GM23338 (cell line): ENCODE results near the gene TERT. TPM values are rescaled to one million over a fixed set of nuclear protein-coding genes. Genes with fewer than 3 reads are reported as not detected.

Source experiments
- ATAC-seq: fragments of 200-7000 bp; cut with Tn5 transposase; 3 replicates; pipeline ENCODE4 v1.9.1; 2020
- DNase-seq: peaks from one replicate; pipeline ENCODE4 v3.0.0-alpha.2; 2015; ENCODE audit warnings: low spot score
- H2AFZ ChIP-seq: fragments of 200-600 bp; sonication (generic); 2 replicates; pipeline ENCODE4 v1.8.0; 2016; ENCODE audit warnings: antibody characterized with exemption, mild to moderate bottlenecking, moderate library complexity
- H3F3A ChIP-seq: fragments of 200-600 bp; sonication (generic); replicated peaks from 2 replicates; pipeline ENCODE4 v1.8.0; 2017; ENCODE audit warnings: antibody characterized with exemption, mixed run types, low read depth
- H3K27ac ChIP-seq: fragments of 200-600 bp; sonication (generic); 2 replicates; pipeline ENCODE4 v1.6.1; 2016; ENCODE audit warnings: low read depth
- H3K27me3 ChIP-seq: fragments of 200-600 bp; sonication (generic); 2 replicates; pipeline ENCODE4 v1.8.0; 2016; ENCODE audit warnings: mild to moderate bottlenecking, mixed run types, moderate library complexity; ENCODE audit not compliant: insufficient read depth
- H3K36me3 ChIP-seq: fragments of 200-600 bp; sonication (generic); 2 replicates; pipeline ENCODE4 v1.8.0; 2016; ENCODE audit warnings: mild to moderate bottlenecking; ENCODE audit not compliant: insufficient read depth
- H3K4me1 ChIP-seq: fragments of 200-600 bp; sonication (generic); 2 replicates; pipeline ENCODE4 v1.8.0; 2016; ENCODE audit warnings: mild to moderate bottlenecking, moderate library complexity; ENCODE audit not compliant: insufficient read depth
- H3K4me2 ChIP-seq: fragments of 200-600 bp; sonication (generic); 2 replicates; pipeline ENCODE4 v1.7.1; 2017; ENCODE audit warnings: mixed run types
- H3K4me3 ChIP-seq: fragments of 200-600 bp; sonication (generic); 2 replicates; pipeline ENCODE4 v1.6.1; 2016; ENCODE audit warnings: mixed run types
- H3K79me2 ChIP-seq: fragments of 200-600 bp; sonication (generic); replicated peaks from 2 replicates; pipeline ENCODE4 v1.8.0; 2017; ENCODE audit warnings: mild to moderate bottlenecking; ENCODE audit not compliant: insufficient read depth
- H3K9me2 ChIP-seq: fragments of 200-600 bp; sonication (generic); 2 replicates; pipeline ENCODE4 v1.8.0; 2017; ENCODE audit not compliant: insufficient read depth
- H4K20me1 ChIP-seq: fragments of 200-600 bp; sonication (generic); replicated peaks from 2 replicates; pipeline ENCODE4 v1.8.0; 2017; ENCODE audit warnings: mild to moderate bottlenecking; ENCODE audit not compliant: insufficient read depth
- H3K27ac Mint-ChIP-seq: 2 replicates; pipeline ENCODE4 v1.8.0; 2020; ENCODE audit warnings: inconsistent platforms, mild to moderate bottlenecking, moderate library complexity, mixed read lengths
- H3K27me3 Mint-ChIP-seq: 3 replicates; pipeline ENCODE4 v1.8.0; 2022; ENCODE audit warnings: low read depth, mild to moderate bottlenecking, moderate library complexity, mixed read lengths, inconsistent platforms; ENCODE audit not compliant: insufficient read depth, poor library complexity
- H3K36me3 Mint-ChIP-seq: 3 replicates; pipeline ENCODE4 v1.8.0; 2021; ENCODE audit warnings: low read depth, mild to moderate bottlenecking, inconsistent platforms, moderate library complexity, mixed read lengths
- H3K4me1 Mint-ChIP-seq: 3 replicates; pipeline ENCODE4 v1.8.0; 2020; ENCODE audit warnings: mild to moderate bottlenecking, inconsistent platforms, mixed read lengths
- H3K4me3 Mint-ChIP-seq: 3 replicates; pipeline ENCODE4 v1.8.0; 2021; ENCODE audit warnings: moderate library complexity, mild to moderate bottlenecking, inconsistent platforms, mixed read lengths
- H3K9me3 Mint-ChIP-seq: 3 replicates; pipeline ENCODE4 v1.8.0; 2020; ENCODE audit warnings: moderate library complexity, mild to moderate bottlenecking, inconsistent platforms, mixed read lengths
- CREB1 ChIP-seq: fragments of 250-450 bp; sonication (Bioruptor Pico); IDR thresholded peaks from 2 replicates; pipeline ENCODE4 v1.5.0; 2020; ENCODE audit warnings: low read depth, mild to moderate bottlenecking, moderate library complexity
- ETS1 ChIP-seq: IDR thresholded peaks from 2 replicates; pipeline ENCODE4 v1.6.1; 2016; ENCODE audit warnings: antibody characterized with exemption
- EZH2 ChIP-seq: fragments of 200-600 bp; sonication (generic); IDR thresholded peaks from one replicate; pipeline ENCODE4 v1.8.0; 2017; ENCODE audit warnings: antibody characterized with exemption, mild to moderate bottlenecking, low read depth; ENCODE audit not compliant: unreplicated experiment
- NANOG ChIP-seq: IDR thresholded peaks from 2 replicates; pipeline ENCODE4 v1.6.1; 2016; ENCODE audit warnings: antibody characterized with exemption, borderline replicate concordance
- POLR2AphosphoS5 ChIP-seq: IDR thresholded peaks from 2 replicates; pipeline ENCODE4 v1.6.1; 2016; ENCODE audit warnings: antibody characterized with exemption, low read depth
- STAT1 ChIP-seq: IDR thresholded peaks from one replicate; pipeline ENCODE4 v1.6.1; 2016; ENCODE audit warnings: antibody characterized with exemption; ENCODE audit not compliant: unreplicated experiment
- ZNF114 ChIP-seq: fragments of 250-450 bp; sonication (Bioruptor Pico); IDR thresholded peaks from 2 replicates; pipeline ENCODE4 v1.5.0; 2020; ENCODE audit warnings: mild to moderate bottlenecking, moderate library complexity
- ZNF331 ChIP-seq: fragments of 250-450 bp; sonication (Bioruptor Pico); IDR thresholded peaks from 2 replicates; pipeline ENCODE4 v1.5.0; 2020; ENCODE audit warnings: low read depth, mild to moderate bottlenecking, moderate library complexity
- polyA plus RNA-seq: library from polyadenylated mRNA; unstranded; fragments of >200 nt; fragmentation: Nextera tagmentation; extraction: Ambion mirVana; gene quantifications from 2 replicates; pipeline ENCODE4 v1.2.1, GENCODE V29; 2016
- total RNA-seq: library from RNA; depleted of rRNA; stranded (reverse); fragments of >200 nt; shearing (Covaris generic); gene quantifications from 2 replicates; pipeline ENCODE4 v1.2.3, GENCODE V29; 2014
- TF ChIP-seq, protein P1 (sequence below), 2 experiments: fragments of 200-600 bp in 1 of 2; sonication (generic) in 1 of 2; conservative IDR thresholded peaks; 2 replicates each; pipeline versions ENCODE4 v1.5.1 to v1.6.1; 2016 to 2017; ENCODE audit warnings: antibody characterized with exemption in 2 of 2, low read depth in 2 of 2, mild to moderate bottlenecking in 2 of 2, moderate library complexity in 1 of 2
- TF ChIP-seq, protein P2 (sequence below): IDR thresholded peaks from one replicate; pipeline ENCODE4 v1.6.1; 2018; ENCODE audit warnings: antibody characterized with exemption; ENCODE audit not compliant: unreplicated experiment
- TF ChIP-seq, protein P3 (sequence below): fragments of 250-450 bp; sonication (Bioruptor Pico); IDR thresholded peaks from 2 replicates; pipeline ENCODE4 v1.5.0; 2020; ENCODE audit warnings: mild to moderate bottlenecking, moderate library complexity

The TERT gene
- total and polyA plus RNA-seq, 2 experiments from 2014 or later, result 9.8 to 46.4 TPM

GRCh38 chr5:1222147-1222546 lies 72.7 kb downstream of the TERT start:
- ATAC-seq (no peak), DNase-seq (no peak)
- Histone ChIP-seq H4K20me1 (no peaks in the 10 kb centered on the region), H3F3A (peaks cover 10% of the 10 kb centered on the region), H3K79me2 (no peaks in the 10 kb centered on the region), H3K27me3 (no peaks in the 10 kb centered on the region), H3K4me3 (no peak overlapping the region), H3K4me2 (no peak overlapping the region), H2AFZ (no peak overlapping the region), H3K4me1 (no peaks in the 10 kb centered on the region), H3K27ac (no peak overlapping the region), H3K36me3 (no peaks in the 10 kb centered on the region), H3K9me2 (peaks cover 4% of the 10 kb centered on the region; the same call in 1 of the 2 replicates)
- no peaks in the 10 kb centered on the region; the same call in 1 of the 3 replicates for H3K9me3 Mint-ChIP-seq
- H3K36me3 Mint-ChIP-seq, result no peaks in the 10 kb centered on the region
- H3K27ac Mint-ChIP-seq, result no peak overlapping the region
- H3K4me1 Mint-ChIP-seq, result peaks cover 10% of the 10 kb centered on the region
- TF ChIP-seq, protein P1, sequence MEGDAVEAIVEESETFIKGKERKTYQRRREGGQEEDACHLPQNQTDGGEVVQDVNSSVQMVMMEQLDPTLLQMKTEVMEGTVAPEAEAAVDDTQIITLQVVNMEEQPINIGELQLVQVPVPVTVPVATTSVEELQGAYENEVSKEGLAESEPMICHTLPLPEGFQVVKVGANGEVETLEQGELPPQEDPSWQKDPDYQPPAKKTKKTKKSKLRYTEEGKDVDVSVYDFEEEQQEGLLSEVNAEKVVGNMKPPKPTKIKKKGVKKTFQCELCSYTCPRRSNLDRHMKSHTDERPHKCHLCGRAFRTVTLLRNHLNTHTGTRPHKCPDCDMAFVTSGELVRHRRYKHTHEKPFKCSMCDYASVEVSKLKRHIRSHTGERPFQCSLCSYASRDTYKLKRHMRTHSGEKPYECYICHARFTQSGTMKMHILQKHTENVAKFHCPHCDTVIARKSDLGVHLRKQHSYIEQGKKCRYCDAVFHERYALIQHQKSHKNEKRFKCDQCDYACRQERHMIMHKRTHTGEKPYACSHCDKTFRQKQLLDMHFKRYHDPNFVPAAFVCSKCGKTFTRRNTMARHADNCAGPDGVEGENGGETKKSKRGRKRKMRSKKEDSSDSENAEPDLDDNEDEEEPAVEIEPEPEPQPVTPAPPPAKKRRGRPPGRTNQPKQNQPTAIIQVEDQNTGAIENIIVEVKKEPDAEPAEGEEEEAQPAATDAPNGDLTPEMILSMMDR (conservative IDR thresholded peaks at IDR 0.05; ENCODE audit: low read depth in 2 of 2), result no peak
- no peak for TF ChIP-seq ZNF331
- TF ChIP-seq, protein P2, sequence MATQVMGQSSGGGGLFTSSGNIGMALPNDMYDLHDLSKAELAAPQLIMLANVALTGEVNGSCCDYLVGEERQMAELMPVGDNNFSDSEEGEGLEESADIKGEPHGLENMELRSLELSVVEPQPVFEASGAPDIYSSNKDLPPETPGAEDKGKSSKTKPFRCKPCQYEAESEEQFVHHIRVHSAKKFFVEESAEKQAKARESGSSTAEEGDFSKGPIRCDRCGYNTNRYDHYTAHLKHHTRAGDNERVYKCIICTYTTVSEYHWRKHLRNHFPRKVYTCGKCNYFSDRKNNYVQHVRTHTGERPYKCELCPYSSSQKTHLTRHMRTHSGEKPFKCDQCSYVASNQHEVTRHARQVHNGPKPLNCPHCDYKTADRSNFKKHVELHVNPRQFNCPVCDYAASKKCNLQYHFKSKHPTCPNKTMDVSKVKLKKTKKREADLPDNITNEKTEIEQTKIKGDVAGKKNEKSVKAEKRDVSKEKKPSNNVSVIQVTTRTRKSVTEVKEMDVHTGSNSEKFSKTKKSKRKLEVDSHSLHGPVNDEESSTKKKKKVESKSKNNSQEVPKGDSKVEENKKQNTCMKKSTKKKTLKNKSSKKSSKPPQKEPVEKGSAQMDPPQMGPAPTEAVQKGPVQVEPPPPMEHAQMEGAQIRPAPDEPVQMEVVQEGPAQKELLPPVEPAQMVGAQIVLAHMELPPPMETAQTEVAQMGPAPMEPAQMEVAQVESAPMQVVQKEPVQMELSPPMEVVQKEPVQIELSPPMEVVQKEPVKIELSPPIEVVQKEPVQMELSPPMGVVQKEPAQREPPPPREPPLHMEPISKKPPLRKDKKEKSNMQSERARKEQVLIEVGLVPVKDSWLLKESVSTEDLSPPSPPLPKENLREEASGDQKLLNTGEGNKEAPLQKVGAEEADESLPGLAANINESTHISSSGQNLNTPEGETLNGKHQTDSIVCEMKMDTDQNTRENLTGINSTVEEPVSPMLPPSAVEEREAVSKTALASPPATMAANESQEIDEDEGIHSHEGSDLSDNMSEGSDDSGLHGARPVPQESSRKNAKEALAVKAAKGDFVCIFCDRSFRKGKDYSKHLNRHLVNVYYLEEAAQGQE, result no peak
- TF ChIP-seq STAT1, result no peak
- TF ChIP-seq, protein P3, sequence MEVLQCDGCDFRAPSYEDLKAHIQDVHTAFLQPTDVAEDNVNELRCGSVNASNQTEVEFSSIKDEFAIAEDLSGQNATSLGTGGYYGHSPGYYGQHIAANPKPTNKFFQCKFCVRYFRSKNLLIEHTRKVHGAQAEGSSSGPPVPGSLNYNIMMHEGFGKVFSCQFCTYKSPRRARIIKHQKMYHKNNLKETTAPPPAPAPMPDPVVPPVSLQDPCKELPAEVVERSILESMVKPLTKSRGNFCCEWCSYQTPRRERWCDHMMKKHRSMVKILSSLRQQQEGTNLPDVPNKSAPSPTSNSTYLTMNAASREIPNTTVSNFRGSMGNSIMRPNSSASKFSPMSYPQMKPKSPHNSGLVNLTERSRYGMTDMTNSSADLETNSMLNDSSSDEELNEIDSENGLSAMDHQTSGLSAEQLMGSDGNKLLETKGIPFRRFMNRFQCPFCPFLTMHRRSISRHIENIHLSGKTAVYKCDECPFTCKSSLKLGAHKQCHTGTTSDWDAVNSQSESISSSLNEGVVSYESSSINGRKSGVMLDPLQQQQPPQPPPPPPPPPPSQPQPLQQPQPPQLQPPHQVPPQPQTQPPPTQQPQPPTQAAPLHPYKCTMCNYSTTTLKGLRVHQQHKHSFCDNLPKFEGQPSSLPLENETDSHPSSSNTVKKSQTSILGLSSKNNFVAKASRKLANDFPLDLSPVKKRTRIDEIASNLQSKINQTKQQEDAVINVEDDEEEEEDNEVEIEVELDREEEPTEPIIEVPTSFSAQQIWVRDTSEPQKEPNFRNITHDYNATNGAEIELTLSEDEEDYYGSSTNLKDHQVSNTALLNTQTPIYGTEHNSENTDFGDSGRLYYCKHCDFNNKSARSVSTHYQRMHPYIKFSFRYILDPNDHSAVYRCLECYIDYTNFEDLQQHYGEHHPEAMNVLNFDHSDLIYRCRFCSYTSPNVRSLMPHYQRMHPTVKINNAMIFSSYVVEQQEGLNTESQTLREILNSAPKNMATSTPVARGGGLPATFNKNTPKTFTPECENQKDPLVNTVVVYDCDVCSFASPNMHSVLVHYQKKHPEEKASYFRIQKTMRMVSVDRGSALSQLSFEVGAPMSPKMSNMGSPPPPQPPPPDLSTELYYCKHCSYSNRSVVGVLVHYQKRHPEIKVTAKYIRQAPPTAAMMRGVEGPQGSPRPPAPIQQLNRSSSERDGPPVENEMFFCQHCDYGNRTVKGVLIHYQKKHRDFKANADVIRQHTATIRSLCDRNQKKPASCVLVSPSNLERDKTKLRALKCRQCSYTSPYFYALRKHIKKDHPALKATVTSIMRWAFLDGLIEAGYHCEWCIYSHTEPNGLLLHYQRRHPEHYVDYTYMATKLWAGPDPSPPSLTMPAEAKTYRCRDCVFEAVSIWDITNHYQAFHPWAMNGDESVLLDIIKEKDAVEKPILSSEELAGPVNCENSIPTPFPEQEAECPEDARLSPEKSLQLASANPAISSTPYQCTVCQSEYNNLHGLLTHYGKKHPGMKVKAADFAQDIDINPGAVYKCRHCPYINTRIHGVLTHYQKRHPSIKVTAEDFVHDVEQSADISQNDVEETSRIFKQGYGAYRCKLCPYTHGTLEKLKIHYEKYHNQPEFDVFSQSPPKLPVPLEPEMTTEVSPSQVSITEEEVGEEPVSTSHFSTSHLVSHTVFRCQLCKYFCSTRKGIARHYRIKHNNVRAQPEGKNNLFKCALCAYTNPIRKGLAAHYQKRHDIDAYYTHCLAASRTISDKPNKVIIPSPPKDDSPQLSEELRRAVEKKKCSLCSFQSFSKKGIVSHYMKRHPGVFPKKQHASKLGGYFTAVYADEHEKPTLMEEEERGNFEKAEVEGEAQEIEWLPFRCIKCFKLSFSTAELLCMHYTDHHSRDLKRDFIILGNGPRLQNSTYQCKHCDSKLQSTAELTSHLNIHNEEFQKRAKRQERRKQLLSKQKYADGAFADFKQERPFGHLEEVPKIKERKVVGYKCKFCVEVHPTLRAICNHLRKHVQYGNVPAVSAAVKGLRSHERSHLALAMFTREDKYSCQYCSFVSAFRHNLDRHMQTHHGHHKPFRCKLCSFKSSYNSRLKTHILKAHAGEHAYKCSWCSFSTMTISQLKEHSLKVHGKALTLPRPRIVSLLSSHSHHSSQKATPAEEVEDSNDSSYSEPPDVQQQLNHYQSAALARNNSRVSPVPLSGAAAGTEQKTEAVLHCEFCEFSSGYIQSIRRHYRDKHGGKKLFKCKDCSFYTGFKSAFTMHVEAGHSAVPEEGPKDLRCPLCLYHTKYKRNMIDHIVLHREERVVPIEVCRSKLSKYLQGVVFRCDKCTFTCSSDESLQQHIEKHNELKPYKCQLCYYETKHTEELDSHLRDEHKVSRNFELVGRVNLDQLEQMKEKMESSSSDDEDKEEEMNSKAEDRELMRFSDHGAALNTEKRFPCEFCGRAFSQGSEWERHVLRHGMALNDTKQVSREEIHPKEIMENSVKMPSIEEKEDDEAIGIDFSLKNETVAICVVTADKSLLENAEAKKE (CRISPR knock-in tag), result no peak
- TF ChIP-seq ETS1, result no peak
- no peak for TF ChIP-seq CREB1 (CRISPR knock-in tag)
- TF ChIP-seq ZNF114, result no peak
- TF ChIP-seq EZH2, result no peak
- no peak for TF ChIP-seq POLR2AphosphoS5
- TF ChIP-seq NANOG, result no peak
- H3K27me3 Mint-ChIP-seq, result peaks cover 13% of the 10 kb centered on the region
- no peak overlapping the region for H3K4me3 Mint-ChIP-seq
